ENCODE measurements around the gene WDR33. TPM values are rescaled to one million over a fixed set of nuclear protein-coding genes. Genes with fewer than 3 reads are reported as not detected.

WDR33 gene
- total RNA-seq, 1 experiment from 2014 or later = 46.7 TPM

- intact Hi-C loops (cut with micrococcal nuclease) = no loop called here
- H3K27ac Mint-ChIP-seq (ENCODE audit: low read depth, unreplicated experiment) = no peak overlapping the region
These were observed 102.9 kb downstream of the WDR33 start for GRCh38 chr2:127707890-127708648.

GRCh38 chr2:127706215-127706990 lies 104.6 kb downstream of the WDR33 start:
- BruUV-seq (replicated peaks) = no TSS peak
- H3K27me3 Mint-ChIP-seq (ENCODE audit: insufficient read depth, unreplicated experiment) = no peaks in the 10 kb centered on the region
- no peak for TF ChIP-seq CTCF (IDR thresholded peaks at IDR 0.05; ENCODE audit: unreplicated experiment)
- H3K36me3 Mint-ChIP-seq (ENCODE audit: insufficient read depth, unreplicated experiment) = peaks cover 49% of the 10 kb centered on the region
- no peak for DNase-seq (ENCODE audit: unreplicated experiment)
- ChIA-PET CTCF (interaction anchor here (0.6 kb wide), 1 partner anchor 52 kb away, joined by 3 read pairs; no protein-coding TSS in a partner anchor), POLR2A (interaction anchor here (0.7 kb wide), 1 partner anchor 201 kb away, joined by 3 read pairs; no protein-coding TSS in a partner anchor)
- intact Hi-C loops (cut with micrococcal nuclease) = no loop called here
- H3K4me3 Mint-ChIP-seq (ENCODE audit: unreplicated experiment) = no peak overlapping the region
- H3K9me3 Mint-ChIP-seq (ENCODE audit: unreplicated experiment) = no peaks in the 10 kb centered on the region
- H3K27ac Mint-ChIP-seq (ENCODE audit: low read depth, unreplicated experiment) = no peak overlapping the region
- peaks cover 10% of the 10 kb centered on the region for H3K4me1 Mint-ChIP-seq (ENCODE audit: insufficient read depth, unreplicated experiment)

More at GRCh38 chr2:127707890-127708648, 102.9 kb downstream of the WDR33 start:
- Mint-ChIP-seq H3K4me1 (ENCODE audit: insufficient read depth, unreplicated experiment) (peaks cover 6% of the 10 kb centered on the region), H3K4me3 (ENCODE audit: unreplicated experiment) (no peak overlapping the region), H3K27me3 (ENCODE audit: insufficient read depth, unreplicated experiment) (no peaks in the 10 kb centered on the region), H3K36me3 (ENCODE audit: insufficient read depth, unreplicated experiment) (peaks cover 54% of the 10 kb centered on the region), H3K9me3 (ENCODE audit: unreplicated experiment) (no peaks in the 10 kb centered on the region)
- ChIA-PET POLR2A (no interaction called here), CTCF (no interaction called here)
- peak; percentile 21 for DNase-seq (ENCODE audit: unreplicated experiment)
- no peak for TF ChIP-seq CTCF (IDR thresholded peaks at IDR 0.05; ENCODE audit: unreplicated experiment)
- no TSS peak for BruUV-seq (replicated peaks)

- Mint-ChIP-seq H3K4me3 (ENCODE audit: unreplicated experiment) (no peak overlapping the region), H3K4me1 (ENCODE audit: insufficient read depth, unreplicated experiment) (peaks cover 13% of the 10 kb centered on the region), H3K27me3 (ENCODE audit: insufficient read depth, unreplicated experiment) (no peaks in the 10 kb centered on the region), H3K27ac (ENCODE audit: low read depth, unreplicated experiment) (no peak overlapping the region), H3K9me3 (ENCODE audit: unreplicated experiment) (no peaks in the 10 kb centered on the region), H3K36me3 (ENCODE audit: insufficient read depth, unreplicated experiment) (peaks cover 41% of the 10 kb centered on the region)
- BruUV-seq (replicated peaks) = no TSS peak
- intact Hi-C loops (cut with micrococcal nuclease) = no loop called here
- POLR2A ChIA-PET = interaction anchor here (0.6 to 1.4 kb wide), 4 partner anchors 9 to 273 kb away, joined by 3 read pairs; no protein-coding TSS in a partner anchor
- TF ChIP-seq CTCF (IDR thresholded peaks at IDR 0.05; ENCODE audit: unreplicated experiment) = no peak
- no peak for DNase-seq (ENCODE audit: unreplicated experiment)
- CTCF ChIA-PET = interaction anchor here (0.6 kb wide), 1 partner anchor 16 kb away, joined by 3 read pairs; no protein-coding TSS in a partner anchor
These were observed 105.4 kb downstream of the WDR33 start for GRCh38 chr2:127705391-127706065.

Measured in MCF 10A (cell line).